Fibroblast of skin of right biceps (primary cell): Measurements from ENCODE around the gene SLCO1A2.
"Not testable (repeated sequence)": the region's sequence is repeated elsewhere in the genome, so short reads cannot be mapped to it uniquely, and the experiment has no call there.

Experiments
- DNase-seq: peaks from one replicate; pipeline ENCODE4 v3.0.0-alpha.2; 2013

Gene SLCO1A2, protein sequence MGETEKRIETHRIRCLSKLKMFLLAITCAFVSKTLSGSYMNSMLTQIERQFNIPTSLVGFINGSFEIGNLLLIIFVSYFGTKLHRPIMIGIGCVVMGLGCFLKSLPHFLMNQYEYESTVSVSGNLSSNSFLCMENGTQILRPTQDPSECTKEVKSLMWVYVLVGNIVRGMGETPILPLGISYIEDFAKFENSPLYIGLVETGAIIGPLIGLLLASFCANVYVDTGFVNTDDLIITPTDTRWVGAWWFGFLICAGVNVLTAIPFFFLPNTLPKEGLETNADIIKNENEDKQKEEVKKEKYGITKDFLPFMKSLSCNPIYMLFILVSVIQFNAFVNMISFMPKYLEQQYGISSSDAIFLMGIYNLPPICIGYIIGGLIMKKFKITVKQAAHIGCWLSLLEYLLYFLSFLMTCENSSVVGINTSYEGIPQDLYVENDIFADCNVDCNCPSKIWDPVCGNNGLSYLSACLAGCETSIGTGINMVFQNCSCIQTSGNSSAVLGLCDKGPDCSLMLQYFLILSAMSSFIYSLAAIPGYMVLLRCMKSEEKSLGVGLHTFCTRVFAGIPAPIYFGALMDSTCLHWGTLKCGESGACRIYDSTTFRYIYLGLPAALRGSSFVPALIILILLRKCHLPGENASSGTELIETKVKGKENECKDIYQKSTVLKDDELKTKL

DNA sequence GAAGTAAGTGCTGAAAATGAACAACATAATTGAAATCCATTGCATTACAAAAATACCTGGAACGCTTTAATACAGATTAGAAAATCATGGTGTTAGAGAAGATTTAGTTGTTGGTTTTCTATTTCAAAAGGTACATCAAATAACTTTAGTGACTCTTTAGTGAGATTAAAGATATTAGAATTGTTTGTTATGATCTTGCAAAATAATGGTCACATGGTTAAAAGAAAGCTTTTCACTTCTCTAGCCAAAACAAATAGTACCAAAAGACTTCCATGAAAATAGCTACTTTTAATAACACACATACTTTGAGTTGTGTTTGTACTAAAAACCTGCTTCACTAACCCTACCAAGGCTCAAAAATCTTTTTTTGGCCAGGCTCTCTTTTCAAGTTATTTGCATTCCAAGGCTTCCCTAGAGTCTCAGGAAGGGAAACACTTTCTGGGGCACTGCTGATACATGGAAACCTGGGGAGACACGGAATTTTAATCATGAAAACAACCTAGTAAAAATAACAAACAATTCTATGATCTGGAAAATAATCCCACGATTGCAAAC is at the start of gene SLCO1A2:
Gene SLCO1A2 (minus strand): TSS at position 147 of the 555 bp plus-strand sequence. CDS start 270 bp downstream, outside the sequence.
- DNase-seq, result no peak

DNA sequence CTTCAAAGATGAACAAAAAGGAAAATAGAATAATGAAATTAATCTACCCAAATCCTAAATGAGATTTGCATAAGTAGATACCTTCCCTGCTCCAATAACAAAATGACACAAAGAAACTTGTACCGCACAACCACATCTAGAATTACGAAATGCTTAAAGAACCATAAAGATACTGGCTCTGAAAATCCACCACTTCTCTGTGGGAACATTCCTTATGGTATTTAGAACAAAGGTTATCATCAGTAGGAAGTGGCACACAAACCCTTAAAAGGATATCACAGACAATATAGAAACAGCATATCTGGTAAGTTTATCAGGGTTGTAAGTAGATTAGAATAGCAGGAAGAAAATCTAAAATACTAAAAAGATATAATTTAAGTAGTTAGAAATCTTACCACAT is 49.5 kb upstream of the SLCO1A2 start:
- no peak for DNase-seq

DNA sequence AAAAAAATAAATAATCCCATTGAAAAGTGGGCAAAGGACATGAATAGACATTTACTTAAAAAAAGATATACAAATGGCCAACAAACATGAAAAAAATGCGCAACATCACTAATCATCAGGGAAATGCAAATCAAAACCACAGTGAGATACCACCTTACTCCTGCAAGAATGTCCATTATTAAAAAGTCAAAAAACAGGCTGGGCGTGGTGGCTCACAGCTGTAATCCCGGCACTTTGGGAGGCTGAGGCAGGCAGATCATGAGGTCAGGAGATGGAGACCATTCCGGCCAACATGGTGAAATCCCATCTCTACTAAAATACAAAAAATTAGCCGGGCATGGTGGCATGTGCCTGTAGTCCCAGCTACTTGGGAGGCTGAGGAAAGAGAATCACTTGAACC is 46.6 kb upstream of the SLCO1A2 start:
- not testable (repeated sequence) for DNase-seq

DNA sequence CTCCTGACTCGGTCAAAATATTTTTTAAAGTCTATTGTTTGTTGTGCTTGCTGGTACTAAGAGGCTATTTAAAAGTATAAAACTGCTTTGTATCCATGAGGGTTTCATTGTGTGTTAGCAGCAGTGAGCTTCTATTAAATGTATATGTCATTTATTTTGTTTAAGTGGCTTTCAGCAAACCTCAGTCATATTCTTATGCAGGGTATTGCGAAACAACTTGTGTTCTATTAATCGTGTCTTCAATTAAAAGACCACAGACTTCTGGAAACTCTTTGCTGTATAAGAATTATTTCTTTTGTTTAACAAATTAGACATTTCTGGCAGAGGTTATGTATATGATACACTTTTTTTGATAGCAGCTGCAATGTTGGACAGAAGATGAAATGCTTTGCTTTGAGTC is 44.5 kb upstream of the SLCO1A2 start:
- DNase-seq, result no peak

DNA sequence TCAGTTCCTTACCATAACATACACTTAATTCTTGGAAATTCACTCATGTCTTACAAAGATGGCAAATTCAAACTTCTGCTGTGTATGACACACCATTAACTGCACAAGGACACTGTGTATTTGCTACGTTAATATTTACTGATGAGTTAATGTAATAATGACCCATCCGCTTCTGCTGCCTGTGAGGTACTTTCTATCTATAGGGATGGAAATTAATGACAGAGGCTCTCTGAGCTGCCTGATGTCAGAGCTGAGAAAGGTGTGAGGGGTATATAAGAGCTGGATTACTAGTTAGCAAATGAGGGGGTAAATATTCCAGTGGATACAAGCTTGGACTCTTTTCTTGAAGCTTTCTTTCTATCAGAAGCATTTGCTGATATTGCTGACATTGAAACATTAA is 37.9 kb upstream of the SLCO1A2 start, which contains the start of gene IAPP:
Gene IAPP (plus strand): TSS at position 301 of the 400 bp plus-strand sequence. CDS start 450 bp downstream, outside the sequence.
- no peak for DNase-seq

DNA sequence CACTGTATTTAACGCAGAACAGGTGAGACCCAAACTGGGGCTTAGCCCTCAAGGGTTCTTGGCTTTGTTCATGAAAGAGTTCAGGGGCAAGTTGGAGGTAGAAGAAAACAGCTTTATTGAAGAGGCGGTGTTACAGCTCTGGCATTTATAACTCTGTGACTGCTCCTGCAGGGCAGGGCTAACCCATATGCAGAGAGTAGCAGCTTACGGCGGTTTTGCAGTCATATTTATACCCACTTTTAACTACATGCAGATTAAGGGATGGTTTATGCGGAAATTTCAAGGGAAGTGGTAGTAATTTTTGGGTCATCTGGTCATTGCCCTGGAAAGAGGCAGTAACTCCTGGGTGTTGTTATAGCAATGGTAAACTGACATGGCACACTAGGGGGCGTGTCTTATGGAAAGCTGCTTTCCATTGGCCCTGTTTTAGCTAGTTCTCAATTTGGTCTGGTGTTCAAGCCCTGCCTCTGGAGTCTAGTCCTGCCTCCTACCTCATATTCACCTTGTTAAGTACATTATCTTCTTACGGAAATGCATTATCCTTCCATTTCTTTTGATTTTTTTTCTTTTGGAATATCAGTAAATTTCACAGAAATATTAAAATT is 36.2 kb upstream of the SLCO1A2 start:
- no peak for DNase-seq

DNA sequence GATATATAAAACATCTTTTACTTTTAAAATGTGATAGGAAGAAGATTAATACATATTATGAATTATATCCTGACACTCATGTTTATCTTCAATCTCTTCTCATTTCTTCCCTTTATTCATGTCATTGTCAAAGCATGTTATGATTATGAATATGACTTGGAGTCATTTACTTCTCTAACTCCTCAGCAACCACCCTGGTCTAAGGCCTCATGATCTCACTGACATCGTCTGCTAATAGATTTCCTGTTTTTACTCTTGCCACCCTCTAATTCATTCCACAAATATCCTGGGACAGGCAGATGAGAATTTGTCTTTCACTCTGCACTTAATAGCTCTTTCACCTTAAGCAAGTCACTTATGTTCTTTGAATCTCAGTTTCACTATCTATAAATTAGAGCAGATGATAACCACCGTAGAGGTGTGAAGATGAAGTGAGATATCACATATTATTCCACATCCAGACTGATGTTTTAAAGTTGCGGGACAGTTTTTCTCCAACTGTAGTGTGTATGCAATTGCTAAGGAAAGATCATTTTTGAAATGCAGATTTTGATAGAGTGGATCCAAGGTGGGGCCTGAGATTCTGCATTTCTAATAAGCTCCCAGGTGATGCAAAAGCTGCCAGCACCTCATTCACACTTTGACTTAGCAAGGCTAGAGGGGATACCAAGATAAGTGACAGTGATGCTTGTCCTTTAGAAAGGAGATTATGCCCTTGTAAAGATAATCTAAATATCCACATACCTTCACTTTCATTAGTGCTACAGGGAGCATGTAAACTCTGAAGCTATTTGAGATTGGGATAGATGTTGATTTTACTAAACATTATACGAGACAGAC is 34.6 kb upstream of the SLCO1A2 start:
- no peak for DNase-seq

DNA sequence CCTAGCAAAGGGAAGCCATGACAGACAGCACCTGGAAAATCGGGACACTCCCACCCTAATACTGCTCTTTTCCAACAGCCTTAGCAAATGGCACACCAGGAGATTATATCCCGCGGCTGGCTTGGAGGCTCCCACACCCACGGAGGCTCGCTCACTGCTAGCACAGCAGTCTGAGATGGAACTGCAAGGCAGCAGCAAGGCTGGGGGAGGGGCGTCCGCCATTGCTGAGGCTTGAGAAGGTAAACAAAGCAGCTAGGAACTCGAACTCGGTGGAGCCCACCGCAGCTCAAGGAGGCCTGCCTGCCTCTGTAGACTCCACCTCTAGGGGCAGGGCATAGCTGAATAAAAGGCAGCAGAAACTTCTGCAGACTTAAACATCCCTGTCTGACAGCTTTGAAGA is 25.9 kb upstream of the SLCO1A2 start:
- DNase-seq, result not testable (repeated sequence)

DNA sequence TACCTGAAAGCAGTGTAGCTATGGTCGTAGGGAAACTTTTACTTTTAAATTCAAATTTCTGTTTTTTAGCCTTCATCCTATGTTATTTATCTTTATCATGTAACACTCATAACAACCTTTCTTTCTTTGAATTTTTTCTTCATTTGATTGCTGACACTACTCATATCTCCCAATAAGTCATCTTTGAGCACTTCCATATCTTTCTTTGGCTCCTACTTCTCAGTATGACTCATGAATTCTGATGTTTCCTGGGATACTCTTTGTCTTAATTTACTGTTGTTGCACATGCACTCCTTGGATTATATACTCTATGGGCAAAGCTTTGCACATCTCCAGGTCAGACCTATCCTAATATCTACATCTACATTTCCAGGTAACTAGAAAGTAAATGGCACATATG is 19.9 kb upstream of the SLCO1A2 start:
- no peak for DNase-seq

DNA sequence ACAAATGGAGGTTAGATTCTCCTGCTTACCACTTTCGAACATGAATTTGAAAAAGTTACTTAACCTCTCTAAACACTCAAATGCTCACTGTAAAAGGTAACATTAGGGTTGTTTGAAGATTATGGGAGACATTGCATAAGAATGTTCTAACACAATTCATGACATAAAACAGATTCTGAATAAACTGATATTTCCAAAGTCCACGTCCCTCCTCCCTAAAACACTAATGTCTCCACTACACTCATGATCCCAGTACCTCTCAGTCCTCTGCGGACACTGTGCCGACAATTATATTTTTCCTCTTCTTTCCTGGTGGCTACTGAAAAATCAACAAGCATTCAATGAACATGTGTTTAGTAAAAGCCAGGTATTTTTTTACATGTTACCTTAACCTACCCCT is 19.2 kb upstream of the SLCO1A2 start:
- no peak for DNase-seq

DNA sequence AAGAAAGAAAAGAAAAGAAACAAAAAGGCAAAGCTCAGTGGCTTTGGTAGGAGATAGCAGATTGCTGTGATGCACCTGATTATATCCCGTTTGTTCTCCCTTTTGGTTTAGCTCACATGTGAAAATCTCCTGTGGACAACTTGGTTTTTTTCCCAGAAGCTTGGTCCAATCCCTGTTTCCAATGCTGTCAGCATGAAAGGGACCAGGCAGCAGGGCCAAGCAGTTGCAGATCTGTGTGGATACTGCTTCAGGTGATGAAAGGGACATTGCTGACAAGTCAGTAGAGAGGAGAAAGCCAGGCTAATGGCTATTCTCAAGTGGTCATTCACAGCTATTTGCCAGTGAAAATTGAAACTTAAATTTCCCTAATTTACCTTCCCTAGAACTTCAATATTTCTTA is 18.8 kb upstream of the SLCO1A2 start:
- DNase-seq, result no peak

DNA sequence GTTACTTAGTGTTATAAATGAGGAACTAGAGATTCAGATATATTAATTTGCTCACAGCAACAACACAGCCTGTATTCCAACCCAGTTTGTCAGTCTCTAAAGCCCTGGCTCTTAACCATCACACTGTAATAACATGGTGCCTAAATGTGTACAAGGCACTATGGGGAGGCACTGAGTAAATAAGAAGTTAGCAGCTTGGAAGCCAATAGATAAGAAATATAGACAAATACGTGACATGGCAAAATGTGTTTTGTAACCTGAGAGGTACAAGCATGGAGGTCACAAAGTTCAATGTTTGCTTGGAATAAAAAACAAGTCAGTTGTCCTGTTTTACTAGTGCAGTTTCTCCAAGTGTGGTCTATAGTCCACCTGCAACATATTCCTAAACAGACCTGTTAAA is 16.3 kb upstream of the SLCO1A2 start:
- DNase-seq, result no peak

DNA sequence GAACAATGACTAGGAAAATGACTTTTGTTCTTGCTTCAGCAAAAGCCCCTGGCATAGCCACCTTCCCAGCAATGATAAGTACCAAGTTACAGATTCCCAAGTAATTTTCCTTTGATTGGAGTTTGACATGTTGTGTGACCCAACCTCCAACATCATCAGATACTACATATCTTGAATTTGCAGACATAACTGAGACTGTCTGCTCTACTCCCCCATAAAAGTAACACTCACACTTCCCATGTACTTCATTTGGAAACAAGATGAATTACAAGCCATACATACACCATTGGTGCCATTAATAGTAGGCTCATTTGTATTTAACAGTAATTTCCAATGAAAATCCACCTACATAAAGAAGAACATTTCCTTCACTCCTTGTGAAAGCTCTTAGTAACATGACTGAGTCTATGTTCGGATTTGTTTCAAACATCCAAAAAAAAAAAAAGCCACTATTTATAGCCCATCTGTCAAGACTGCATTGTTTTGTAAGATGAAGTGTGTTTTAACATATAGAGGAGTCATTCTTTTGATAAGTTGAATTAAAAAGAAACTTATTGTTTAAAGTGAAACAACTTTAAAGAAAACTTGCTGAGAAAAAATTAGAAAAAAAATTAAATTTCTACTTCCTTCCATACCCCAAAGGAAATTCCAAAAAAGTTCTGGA is 12.0 kb upstream of the SLCO1A2 start:
- DNase-seq, result no peak

DNA sequence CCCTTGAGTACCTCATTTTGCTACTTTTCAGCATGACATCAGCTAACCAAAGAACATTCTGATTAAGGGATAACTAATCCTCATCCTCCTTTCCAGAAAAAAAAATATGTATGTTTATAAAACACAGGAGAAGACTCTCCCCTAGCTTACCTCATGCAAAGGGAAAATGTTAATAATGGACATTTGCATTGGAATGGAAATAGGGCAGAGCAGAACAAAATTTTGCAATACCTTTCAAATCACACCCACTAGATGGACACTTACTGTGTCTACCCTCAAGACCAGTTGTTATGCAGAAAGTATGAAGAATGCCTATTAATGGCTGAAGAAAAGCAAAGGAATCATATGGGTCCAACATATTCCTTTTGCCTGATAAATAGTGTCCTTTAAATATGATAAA is 8.9 kb upstream of the SLCO1A2 start:
- no peak for DNase-seq

DNA sequence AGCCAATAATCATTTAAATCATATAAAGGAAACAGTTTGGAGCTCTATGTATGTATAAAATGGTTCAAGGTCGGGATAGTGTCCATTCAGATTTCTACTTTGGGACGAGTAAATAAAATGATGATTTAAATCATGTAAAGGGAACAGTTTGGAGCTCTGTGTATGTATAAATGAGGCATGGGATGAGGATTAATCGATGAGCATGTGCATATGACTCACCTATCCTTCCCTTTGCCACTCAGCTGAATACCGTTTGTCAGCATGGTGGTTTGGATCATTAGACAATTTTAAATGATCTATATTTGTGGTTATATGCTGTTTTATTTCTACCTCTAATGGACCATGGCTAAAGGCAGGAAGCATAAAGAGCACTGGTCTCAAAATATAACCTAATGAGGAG is 7.1 kb upstream of the SLCO1A2 start:
- DNase-seq, result no peak

DNA sequence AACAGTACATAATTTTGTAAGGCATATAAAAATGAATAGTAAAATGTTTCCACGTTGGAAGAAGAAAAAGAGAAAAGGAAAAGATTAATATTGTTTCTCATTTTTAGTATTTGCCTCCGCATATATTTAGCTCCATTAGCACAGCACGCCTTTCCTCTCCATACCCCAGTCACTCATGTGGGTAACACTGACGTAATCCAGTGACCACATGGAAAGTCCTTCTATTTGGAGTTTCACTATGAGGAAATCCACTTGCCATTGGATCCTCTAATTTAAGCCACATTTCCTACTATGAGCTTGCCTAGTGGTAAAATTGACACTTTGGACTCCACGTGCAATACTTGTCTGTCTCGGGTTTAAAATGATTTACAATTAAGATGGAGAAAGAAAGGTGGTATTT is 5.7 kb upstream of the SLCO1A2 start:
- no peak for DNase-seq

DNA sequence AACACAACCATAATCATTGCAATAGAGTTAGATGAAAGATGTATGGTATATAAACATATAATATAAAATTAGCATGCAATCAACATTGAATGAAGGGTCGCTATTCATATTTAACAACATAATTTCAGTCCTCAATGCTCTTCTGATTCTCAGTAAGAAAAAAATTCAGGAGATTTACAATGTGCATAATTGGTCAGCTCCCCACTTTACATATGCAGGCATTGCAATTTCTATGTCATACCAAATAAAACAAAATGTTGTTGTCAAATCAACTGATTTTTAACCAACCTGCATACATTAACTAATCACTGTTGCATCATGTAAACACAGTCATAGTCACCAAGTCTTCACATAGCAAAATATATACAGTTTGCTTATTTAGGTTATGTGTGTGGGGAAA is 5.2 kb upstream of the SLCO1A2 start:
- no peak for DNase-seq

DNA sequence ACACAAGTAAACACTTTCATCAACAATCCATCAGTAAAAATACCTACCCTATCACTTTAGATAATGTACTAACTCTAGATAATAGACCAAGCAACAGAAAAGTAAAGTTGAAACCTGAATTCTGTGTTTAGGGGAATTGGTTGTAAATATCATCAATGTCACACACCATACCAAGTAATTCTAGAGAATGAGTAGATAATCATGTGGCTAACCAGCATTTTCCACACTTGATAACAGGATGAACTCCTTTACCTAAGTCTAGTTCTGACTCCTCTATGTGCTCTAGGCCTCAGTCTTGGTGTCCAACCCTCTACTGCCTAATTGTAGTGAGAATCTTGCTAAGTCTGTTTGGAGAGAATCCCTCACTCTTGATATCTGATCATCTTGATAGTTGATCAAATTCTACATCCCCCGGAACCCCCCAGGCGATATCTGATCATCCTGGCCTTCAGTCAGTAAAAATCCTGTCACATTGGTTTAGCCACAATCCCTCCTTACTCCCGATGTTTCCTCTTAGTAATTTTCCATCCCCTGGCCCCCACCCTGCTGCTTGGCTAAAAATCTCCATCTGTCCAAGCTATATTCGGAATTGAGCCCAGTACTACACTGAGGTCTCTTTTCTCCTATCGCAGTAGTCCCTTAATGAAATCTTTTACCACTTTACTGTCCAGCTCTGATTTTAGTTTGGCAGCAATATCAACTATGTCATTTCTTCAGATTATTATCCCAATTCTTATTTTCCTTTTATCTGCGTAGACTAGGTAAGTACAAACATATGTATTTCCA is 3.4 kb upstream of the SLCO1A2 start:
- no peak for DNase-seq

DNA sequence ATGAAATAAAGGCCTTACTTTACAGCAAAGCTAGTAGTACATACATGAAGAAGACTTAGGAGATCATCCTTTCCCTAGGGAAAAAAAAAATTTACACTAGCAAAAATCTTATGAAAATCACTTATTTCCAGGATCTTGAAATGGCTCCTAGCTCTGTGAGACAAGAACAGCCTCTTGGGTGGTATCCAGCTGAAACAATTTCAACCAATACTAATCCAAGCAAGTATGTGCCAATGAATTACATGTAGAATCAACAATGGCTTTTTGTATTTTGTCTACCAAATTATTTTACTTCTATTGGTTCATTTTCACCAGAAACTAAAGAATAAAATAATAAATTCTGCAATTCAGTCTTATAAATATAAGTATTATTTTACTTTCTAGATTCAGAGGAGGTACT is 2.7 kb upstream of the SLCO1A2 start:
- DNase-seq, result no peak

DNA sequence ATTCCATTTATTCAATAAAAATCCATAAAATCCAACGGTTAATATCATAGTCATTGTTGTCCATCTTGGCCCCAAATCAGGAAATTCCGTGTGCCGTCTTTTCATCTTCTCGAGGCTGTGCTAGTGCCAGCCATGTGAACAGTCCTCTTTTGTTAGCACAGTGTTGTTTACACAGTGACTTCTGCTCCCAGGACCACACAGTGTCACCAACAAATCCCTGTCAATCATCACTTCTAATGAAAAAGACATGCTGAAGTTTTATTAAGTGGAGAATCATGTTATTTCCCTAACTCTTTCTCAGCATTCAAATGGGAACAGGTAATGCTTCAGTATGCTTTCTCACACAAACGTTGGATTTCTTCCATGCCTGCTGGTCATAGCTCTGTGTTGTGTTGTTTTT is 1.9 kb upstream of the SLCO1A2 start:
- no peak for DNase-seq

DNA sequence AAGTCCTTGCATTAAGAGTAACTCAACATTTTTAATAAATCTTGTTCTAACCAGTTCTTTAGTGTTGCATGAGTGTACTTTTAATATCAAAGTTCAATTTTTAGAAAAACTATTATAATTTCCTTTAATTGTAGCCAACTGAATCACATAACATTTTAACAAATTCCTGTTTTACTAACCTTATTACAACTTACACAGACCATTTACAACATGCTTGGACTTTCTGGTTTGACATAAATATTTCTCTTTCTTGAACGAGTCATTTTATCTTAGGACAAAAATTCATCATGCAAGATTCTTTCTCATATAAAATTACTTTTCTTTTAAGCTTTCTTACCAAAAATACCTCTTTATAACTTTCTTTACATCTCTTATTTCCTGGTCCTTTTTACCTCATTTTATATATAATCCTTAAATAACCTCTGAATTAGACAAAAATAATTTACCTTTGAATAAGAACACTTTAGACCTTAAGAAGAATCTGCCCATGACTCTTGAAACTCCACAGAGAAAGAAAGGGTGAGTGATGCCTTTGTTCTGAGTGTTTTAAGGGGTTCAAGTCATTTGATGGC is 3.9 kb downstream of the SLCO1A2 start:
- DNase-seq, result peak; percentile 8
